Activated CD4-positive, alpha-beta T cell treated with anti-CD3 and anti-CD28 coated beads, Interleukin-2, amount 10 ng/mL, durations not matched to agents 24 days and 14 days (primary cell): Measurements from ENCODE around the gene NDUFB10. TPM values are rescaled to one million over a fixed set of nuclear protein-coding genes. Genes with fewer than 3 reads are reported as not detected.
A peak's percentile ranks its signal among the peaks of the same experiment; 100 is the strongest.
"Not testable (repeated sequence)": the region's sequence is repeated elsewhere in the genome, so short reads cannot be mapped to it uniquely, and the experiment has no call there.

Experiments
- DNase-seq: peaks from one replicate; pipeline ENCODE4 v3.0.0; 2022
- H3K27ac Mint-ChIP-seq: one replicate; pipeline ENCODE4 v1.8.0; 2022; ENCODE audit warnings: mild to moderate bottlenecking, mixed read lengths
- H3K27me3 Mint-ChIP-seq: one replicate; pipeline ENCODE4 v1.8.0; 2022; ENCODE audit warnings: mixed read lengths
- H3K36me3 Mint-ChIP-seq: one replicate; pipeline ENCODE4 v1.8.0; 2022; ENCODE audit warnings: low read depth, mild to moderate bottlenecking, mixed read lengths
- H3K4me1 Mint-ChIP-seq: one replicate; pipeline ENCODE4 v1.8.0; 2021; ENCODE audit warnings: mixed read lengths
- H3K4me3 Mint-ChIP-seq: one replicate; pipeline ENCODE4 v1.8.0; 2022; ENCODE audit warnings: mild to moderate bottlenecking, moderate library complexity, mixed read lengths
- H3K9me3 Mint-ChIP-seq: one replicate; pipeline ENCODE4 v1.8.0; 2021; ENCODE audit warnings: mixed read lengths
- intact Hi-C: fragments of 100-400 bp; cut with micrococcal nuclease; formaldehyde crosslinking; loops from one replicate; pipeline ENCODE4 v1.15.1; 2023
- total RNA-seq: library from RNA; stranded (reverse); gene quantifications from 2 replicates; pipeline ENCODE4 v1.2.3, GENCODE V29; 2022

The NDUFB10 gene
- total RNA-seq, 1 donor from 2014 or later: 141 TPM

GRCh38 chr16:1933097-1933661 lies 26.2 kb upstream of the NDUFB10 start:
- H3K36me3 Mint-ChIP-seq: peaks cover 5% of the 10 kb centered on the region
- no peaks in the 10 kb centered on the region for H3K9me3 Mint-ChIP-seq
- no peak for DNase-seq
- no peak overlapping the region for H3K4me3 Mint-ChIP-seq
- no peaks in the 10 kb centered on the region for H3K27me3 Mint-ChIP-seq
- peaks cover 2% of the 10 kb centered on the region for H3K4me1 Mint-ChIP-seq
- H3K27ac Mint-ChIP-seq: no peak overlapping the region
- intact Hi-C loops: no loop called here

- DNase-seq: no peak
- Mint-ChIP-seq H3K4me1 (peaks cover 6% of the 10 kb centered on the region), H3K4me3 (no peak overlapping the region), H3K27me3 (no peaks in the 10 kb centered on the region), H3K36me3 (peaks cover 14% of the 10 kb centered on the region), H3K9me3 (no peaks in the 10 kb centered on the region), H3K27ac (no peak overlapping the region)
- intact Hi-C loops: no loop called here
Measured at GRCh38 chr16:1936945-1937479, 22.3 kb upstream of the NDUFB10 start.

- no peak overlapping the region for H3K4me3 Mint-ChIP-seq
- H3K27me3 Mint-ChIP-seq: no peaks in the 10 kb centered on the region
- DNase-seq: no peak
- no peak overlapping the region for H3K27ac Mint-ChIP-seq
- peaks cover 8% of the 10 kb centered on the region for H3K4me1 Mint-ChIP-seq
- H3K9me3 Mint-ChIP-seq: no peaks in the 10 kb centered on the region
- H3K36me3 Mint-ChIP-seq: peaks cover 14% of the 10 kb centered on the region
- intact Hi-C loops: no loop called here
Measured at GRCh38 chr16:1938316-1938715, 21.0 kb upstream of the NDUFB10 start.

- intact Hi-C loops: no loop called here
- Mint-ChIP-seq H3K4me1 (peaks cover 13% of the 10 kb centered on the region), H3K4me3 (no peak overlapping the region), H3K27me3 (no peaks in the 10 kb centered on the region), H3K36me3 (peaks cover 14% of the 10 kb centered on the region), H3K27ac (no peak overlapping the region), H3K9me3 (no peaks in the 10 kb centered on the region)
- DNase-seq: no peak
Measured at GRCh38 chr16:1938910-1939309, 20.4 kb upstream of the NDUFB10 start.

- not testable (repeated sequence) for H3K27me3 Mint-ChIP-seq, DNase-seq, H3K9me3 Mint-ChIP-seq, H3K27ac Mint-ChIP-seq, H3K4me3 Mint-ChIP-seq
- Mint-ChIP-seq H3K36me3 (peaks cover 14% of the 10 kb centered on the region), H3K4me1 (peaks cover 21% of the 10 kb centered on the region)
- intact Hi-C loops: loop anchor here (5.0 kb wide), 2 partner anchors 83 to 168 kb away; partner anchors contain the start of genes EME2, MRPS34 and NME3
Measured at GRCh38 chr16:1939833-1940232, 19.5 kb upstream of the NDUFB10 start.

- intact Hi-C loops: loop anchor here (5.0 kb wide), 2 partner anchors 83 to 168 kb away; partner anchors contain the start of genes EME2, MRPS34 and NME3
- no peak overlapping the region for H3K4me3 Mint-ChIP-seq
Measured at GRCh38 chr16:1940273-1941161, 18.8 kb upstream of the NDUFB10 start.

GRCh38 chr16:1941162-1942046 lies 17.9 kb upstream of the NDUFB10 start:
- Mint-ChIP-seq H3K9me3 (no peaks in the 10 kb centered on the region), H3K27me3 (no peaks in the 10 kb centered on the region), H3K4me3 (peak overlapping the region; percentile 90), H3K4me1 (peaks cover 21% of the 10 kb centered on the region), H3K36me3 (peaks cover 14% of the 10 kb centered on the region), H3K27ac (peak overlapping the region; percentile 32)
- DNase-seq: no peak
- intact Hi-C loops: loop anchor here (5.0 kb wide), 2 partner anchors 84 to 169 kb away; partner anchors contain the start of genes EME2, MRPS34 and NME3

More at GRCh38 chr16:1940273-1941161, 18.8 kb upstream of the NDUFB10 start:
- Mint-ChIP-seq H3K36me3 (peaks cover 14% of the 10 kb centered on the region), H3K9me3 (no peaks in the 10 kb centered on the region), H3K27ac (no peak overlapping the region), H3K4me1 (peaks cover 21% of the 10 kb centered on the region), H3K27me3 (no peaks in the 10 kb centered on the region)
- DNase-seq: no peak

DNA sequence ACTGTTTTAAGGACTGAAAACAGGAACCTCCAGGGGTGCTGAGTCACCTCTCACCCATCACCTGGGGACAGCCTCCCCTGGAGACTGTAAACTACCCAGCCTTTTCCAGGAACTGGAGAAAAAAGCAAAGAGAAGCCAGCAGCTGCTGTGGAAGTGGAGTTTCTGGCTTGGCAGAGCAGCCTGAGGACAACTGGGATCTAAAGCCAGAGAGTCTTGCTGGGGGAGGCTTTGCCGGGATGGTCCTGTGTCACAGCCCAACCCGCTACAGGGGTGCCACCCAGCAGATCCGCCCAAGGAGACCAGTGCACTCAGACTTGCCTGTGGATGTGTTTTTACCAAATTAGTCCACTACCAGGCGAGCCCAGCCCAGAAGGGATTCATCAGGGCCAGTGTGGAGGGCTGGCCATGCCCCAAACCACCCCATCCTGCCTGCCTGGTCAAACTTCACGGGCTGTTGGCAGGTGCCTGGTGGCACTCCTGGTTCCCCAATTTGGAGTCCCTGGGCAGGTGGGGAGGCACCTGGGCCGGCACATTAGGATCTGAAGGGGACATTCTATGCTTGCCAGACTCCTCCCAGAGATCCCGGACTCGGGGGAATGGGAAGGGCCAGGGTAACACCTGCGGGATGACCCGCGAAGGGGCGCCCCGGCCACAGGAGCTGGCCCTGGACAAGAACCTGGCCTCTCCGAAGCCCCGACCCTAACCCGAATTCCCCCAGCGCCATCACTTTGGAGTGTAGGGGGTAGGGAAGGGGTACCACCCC lies 17.1 kb upstream of the NDUFB10 start:
- intact Hi-C loops: loop anchor here (5.0 kb wide), 2 partner anchors 85 to 170 kb away; partner anchors contain the start of genes EME2, MRPS34 and NME3
- peaks cover 21% of the 10 kb centered on the region for H3K4me1 Mint-ChIP-seq
- peak overlapping the region; percentile 90 for H3K4me3 Mint-ChIP-seq
- peaks cover 12% of the 10 kb centered on the region for H3K36me3 Mint-ChIP-seq
- peak; percentile 69 for DNase-seq
- H3K27me3 Mint-ChIP-seq: no peaks in the 10 kb centered on the region
- H3K9me3 Mint-ChIP-seq: no peaks in the 10 kb centered on the region
- H3K27ac Mint-ChIP-seq: peak overlapping the region; percentile 58

DNA sequence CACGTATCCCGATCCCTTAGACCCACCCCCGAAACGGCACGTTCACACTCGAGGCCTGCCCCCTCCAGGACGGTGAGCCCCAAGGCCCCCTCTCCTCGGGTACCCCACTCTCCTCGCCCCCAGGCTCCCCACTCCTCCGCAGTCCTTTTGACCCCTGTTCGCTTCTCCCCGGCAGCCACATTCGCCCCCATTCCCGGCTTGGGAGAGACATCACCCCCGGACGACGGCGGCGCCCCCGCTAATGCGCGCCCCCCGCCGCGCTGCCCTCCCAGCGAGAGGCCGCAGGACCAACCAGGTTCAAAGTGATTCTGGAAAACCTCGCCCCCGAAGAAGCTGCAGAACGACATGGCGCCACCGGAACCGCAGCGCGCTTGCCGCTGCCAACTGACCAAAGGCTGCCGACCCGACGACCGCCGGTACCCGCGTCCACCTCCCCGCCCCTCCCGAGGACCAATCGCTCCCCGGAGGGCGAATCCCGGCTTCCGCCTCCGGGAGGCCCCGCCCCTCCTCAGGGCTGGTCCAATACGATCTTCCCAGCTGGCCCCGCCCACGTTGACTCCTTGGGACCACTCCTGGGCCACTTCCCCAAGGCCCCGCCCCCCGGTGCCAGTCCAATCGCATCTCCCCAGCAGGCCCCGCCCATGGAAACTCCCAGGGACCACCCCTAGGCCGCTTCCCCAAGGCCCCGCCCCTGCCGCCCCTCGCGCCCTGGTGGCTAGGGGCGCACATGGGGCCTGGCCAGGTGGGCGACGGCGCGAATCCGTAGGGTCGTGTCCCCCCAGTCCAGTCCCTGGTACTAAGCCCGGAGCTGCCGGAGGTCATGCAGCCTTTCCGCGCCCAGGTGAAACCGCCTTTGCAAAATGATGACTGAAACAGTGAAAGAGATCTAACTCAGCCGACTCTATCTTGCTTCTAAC lies 16.3 kb upstream of the NDUFB10 start, which contains the start of gene MSRB1:
Gene MSRB1, minus strand, starts transcription at position 390 of the 917 bp plus-strand sequence. Its CDS starts 43 bp downstream, at position 347.
- intact Hi-C loops: loop anchor here (1.0 to 5.0 kb wide), 5 partner anchors 14 to 171 kb away; partner anchors contain the start of genes EME2, MRPS34, NDUFB10 and NME3
- H3K4me1 Mint-ChIP-seq: peaks cover 21% of the 10 kb centered on the region
- peaks cover 3% of the 10 kb centered on the region for H3K27me3 Mint-ChIP-seq
- peaks cover 11% of the 10 kb centered on the region for H3K36me3 Mint-ChIP-seq
- H3K9me3 Mint-ChIP-seq: no peaks in the 10 kb centered on the region
- H3K4me3 Mint-ChIP-seq: peak within 1 kb of the TSS; percentile 90
- peak within 1 kb of the TSS; percentile 88 for H3K27ac Mint-ChIP-seq
- DNase-seq: peak; percentile 100

- H3K9me3 Mint-ChIP-seq: no peaks in the 10 kb centered on the region
- H3K4me1 Mint-ChIP-seq: peaks cover 21% of the 10 kb centered on the region
- no peak overlapping the region for H3K27ac Mint-ChIP-seq
- H3K4me3 Mint-ChIP-seq: peak overlapping the region; percentile 90
- peaks cover 1% of the 10 kb centered on the region for H3K36me3 Mint-ChIP-seq
- DNase-seq: no peak
- H3K27me3 Mint-ChIP-seq: peaks cover 3% of the 10 kb centered on the region
- intact Hi-C loops: loop anchor here (5.0 kb wide), 2 partner anchors 87 to 172 kb away; partner anchors contain the start of genes EME2, MRPS34 and NME3
Measured at GRCh38 chr16:1944612-1945199, 14.6 kb upstream of the NDUFB10 start.

DNA sequence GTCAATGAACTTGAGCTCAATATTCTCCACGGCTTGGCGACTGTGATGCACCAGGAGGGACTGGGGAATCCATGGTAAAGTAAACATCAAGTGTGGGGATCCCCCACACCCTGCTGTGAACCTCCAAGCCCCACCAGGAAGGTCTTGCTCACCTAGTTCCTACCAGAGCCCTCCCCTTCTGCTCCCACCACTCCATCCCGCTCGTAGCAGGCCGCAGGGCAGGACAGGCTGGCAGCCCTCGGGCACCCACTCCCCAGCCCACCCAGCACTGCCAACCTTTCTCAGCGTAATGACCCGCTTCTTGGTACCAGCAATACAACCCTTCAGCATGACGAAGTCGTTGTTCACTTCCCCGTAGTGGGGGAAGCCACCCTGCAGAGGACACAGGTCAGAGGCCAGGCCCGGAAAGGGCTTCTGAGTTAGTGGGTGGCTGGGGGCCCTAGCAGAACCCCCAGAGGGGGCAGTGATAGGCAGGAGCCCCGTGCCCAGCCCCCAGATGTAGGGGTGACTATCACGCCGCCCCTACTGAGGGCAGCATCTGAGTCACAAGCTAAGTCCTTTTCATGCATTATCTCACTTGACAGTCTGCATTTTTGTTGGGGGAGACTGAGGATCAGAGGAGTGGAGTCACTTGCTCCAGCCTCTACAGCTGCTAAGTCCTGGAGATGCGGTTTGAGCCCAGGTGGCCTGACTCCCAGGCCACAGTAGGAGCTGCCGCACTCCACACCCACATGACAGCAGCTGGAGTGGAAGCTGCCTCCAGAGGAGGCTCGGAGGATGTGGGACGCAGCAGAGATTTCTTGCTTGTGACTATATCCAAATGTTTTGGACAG lies 13.6 kb upstream of the NDUFB10 start:
- Mint-ChIP-seq H3K4me3 (no peak overlapping the region), H3K36me3 (peaks cover 1% of the 10 kb centered on the region), H3K9me3 (no peaks in the 10 kb centered on the region), H3K27me3 (peaks cover 3% of the 10 kb centered on the region), H3K4me1 (peaks cover 21% of the 10 kb centered on the region), H3K27ac (no peak overlapping the region)
- no peak for DNase-seq
- intact Hi-C loops: no loop called here
